GM12878 (cell line): ENCODE data around the gene FBXL17. TPM values are rescaled to one million over a fixed set of nuclear protein-coding genes. Genes with fewer than 3 reads are reported as not detected.

Experiments used
- ATAC-seq: fragments of 200-7000 bp; cut with Tn5 transposase; 3 replicates; pipeline ENCODE4 v1.9.1; 2020; ENCODE audit warnings: mild to moderate bottlenecking, moderate library complexity
- BruUV-seq: library from RNA; stranded (reverse); fragments of 400-500 nt; replicated peaks from 2 replicates; lab custom pipeline; 2021; lab: Mats Ljungman, UMichigan
- CTCF ChIA-PET: fragments of 300-600 bp; sonication (Branson Sonifier 250); formaldehyde crosslinking; extraction: SDS; loops from one replicate; lab custom pipeline; 2021; ENCODE audit warnings: inconsistent platforms; lab: Yijun Ruan, JAX
- POLR2A ChIA-PET: fragments of 350-600 bp; formaldehyde crosslinking; extraction: SDS; loops from one replicate; lab custom pipeline; 2021; ENCODE audit warnings: inconsistent platforms; lab: Charles Lee
- RAD21 ChIA-PET: fragments of 300-600 bp; sonication (Branson Sonifier 250); formaldehyde crosslinking; loops from one replicate; lab custom pipeline; 2023; ENCODE audit warnings: antibody characterized with exemption; ENCODE audit not compliant: unreplicated experiment; lab: Charles Lee
- SMC1A ChIA-PET: fragments of 300-600 bp; sonication (Branson Sonifier 250); formaldehyde crosslinking; loops from one replicate; lab custom pipeline; 2023; ENCODE audit not compliant: unreplicated experiment, uncharacterized antibody; lab: Charles Lee
- DNase-seq: peaks from one replicate; pipeline ENCODE4 v3.0.0-alpha.2; 2011; ENCODE audit warnings: low read depth, low spot score
- FAIRE-seq: peaks from 3 replicates; lab custom pipeline; 2011; peaks lifted over from hg19 to GRCh38; lab: Jason Lieb, UNC
- H2AFZ ChIP-seq: 2 replicates; pipeline ENCODE4 v1.6.0; 2011; ENCODE audit warnings: low read depth, low read length, control low read depth; ENCODE audit not compliant: control insufficient read depth
- H3K27ac ChIP-seq: 2 replicates; pipeline ENCODE4 v1.5.1; 2011; ENCODE audit warnings: control low read depth; ENCODE audit not compliant: control insufficient read depth, insufficient read depth
- H3K27me3 ChIP-seq, 2 experiments: replicated peaks in 1 of 2; 2 replicates each; pipeline versions ENCODE4 v1.6.0 to v1.6.1; 2011; ENCODE audit warnings: low read length in 1 of 2; ENCODE audit not compliant: control insufficient read depth in 2 of 2, insufficient read depth in 2 of 2
- H3K36me3 ChIP-seq, 2 experiments: 2 replicates each; pipeline ENCODE4 v1.5.1; 2011; ENCODE audit warnings: low read length in 1 of 2; ENCODE audit not compliant: control insufficient read depth in 2 of 2, insufficient read depth in 2 of 2
- H3K4me1 ChIP-seq: 2 replicates; pipeline ENCODE4 v1.6.1; 2011; ENCODE audit warnings: mild to moderate bottlenecking, low read length, moderate library complexity, mixed read lengths; ENCODE audit not compliant: control insufficient read depth, insufficient read depth
- H3K4me2 ChIP-seq: 2 replicates; pipeline ENCODE4 v1.6.0; 2011; ENCODE audit warnings: control low read depth; ENCODE audit not compliant: control insufficient read depth, insufficient read depth
- H3K4me3 ChIP-seq: fragments of 200-600 bp; sonication (generic); 2 replicates; pipeline ENCODE4 v1.5.1; 2016
- H3K79me2 ChIP-seq: 2 replicates; pipeline ENCODE4 v1.6.0; 2011; ENCODE audit warnings: low read length; ENCODE audit not compliant: control insufficient read depth, insufficient read depth
- H3K9ac ChIP-seq: 2 replicates; pipeline ENCODE4 v1.8.0; 2011; ENCODE audit warnings: low read length, control low read depth, mixed read lengths; ENCODE audit not compliant: control insufficient read depth, insufficient read depth
- H3K9me3 ChIP-seq: replicated peaks from 3 replicates; pipeline ENCODE4 v1.5.1; 2011; ENCODE audit warnings: mild to moderate bottlenecking, low read length; ENCODE audit not compliant: control insufficient read depth, insufficient read depth
- H4K20me1 ChIP-seq: 2 replicates; pipeline ENCODE4 v1.6.0; 2011; ENCODE audit not compliant: control insufficient read depth, insufficient read depth
- EP300 ChIP-seq, 2 experiments: fragments of 150-350 bp in 1 of 2; IDR thresholded peaks; 2 replicates each; pipeline ENCODE4 v1.6.1; 2011 to 2012; ENCODE audit warnings: low read depth in 2 of 2, low read length in 2 of 2, borderline replicate concordance in 1 of 2, improper control_type of control experiment in 1 of 2, inconsistent platforms in 1 of 2; ENCODE audit not compliant: control insufficient read depth in 1 of 2
- IRF4 ChIP-seq: IDR thresholded peaks from 2 replicates; pipeline ENCODE4 v1.6.1; 2011; ENCODE audit warnings: low read depth, low read length
- PAX5 ChIP-seq: IDR thresholded peaks from 2 replicates; pipeline ENCODE4 v1.6.1; 2011; ENCODE audit warnings: low read depth, low read length, borderline replicate concordance
- RCOR1 ChIP-seq: conservative IDR thresholded peaks from 2 replicates; pipeline ENCODE4 v1.6.1; 2012; ENCODE audit warnings: low read depth, low read length, improper control_type of control experiment
- RFX5 ChIP-seq: IDR thresholded peaks from 2 replicates; pipeline ENCODE4 v1.6.1; 2011; ENCODE audit warnings: low read depth, low read length, improper control_type of control experiment
- WRNIP1 ChIP-seq: IDR thresholded peaks from 2 replicates; pipeline ENCODE4 v1.6.1; 2011; ENCODE audit warnings: low read depth, low read length, improper control_type of control experiment, borderline replicate concordance
- WGBS: methylation state at CpG from one replicate; pipeline ENCODE4 v1.1.6; 2016; ENCODE audit warnings: low lambda C conversion rate; ENCODE audit not compliant: insufficient replicate concordance, insufficient coverage; ENCODE audit errors: missing lambda C conversion rate; 5-methylcytosine and 5-hydroxymethylcytosine counted together
- in situ Hi-C: fragments of 300-500 bp; cut with MboI; formaldehyde crosslinking; loops from 9 replicates; pipeline ENCODE4 v1.14.3; 2018; ENCODE audit warnings: mixed read lengths
- intact Hi-C: fragments of 100-400 bp; cut with micrococcal nuclease; formaldehyde crosslinking; loops from one replicate; pipeline ENCODE4 v1.14.2; 2022; ENCODE audit not compliant: unreplicated experiment
- polyA plus RNA-seq, 11 experiments: library from polyadenylated mRNA; depleted of rRNA in 4 of 11; unstranded in 6 of 11; stranded (reverse) in 5 of 11; fragments of >200 nt; fragmentation: Nextera tagmentation in 4 of 11; fragmentation: Illumina TruSeq in 1 of 11; extraction: Ambion mirVana in 4 of 11; extraction: Trizol in 1 of 11; gene quantifications; 1 replicate in 1 of 11; 2 replicates in 10 of 11; pipeline versions ENCODE4 v1.2.1 to v1.2.3, GENCODE V29; 2011 to 2016; ENCODE audit warnings: inconsistent platforms in 2 of 11, missing spikeins in 2 of 11, low read depth in 1 of 11
- total RNA-seq, 4 experiments: library from RNA; depleted of rRNA in 3 of 4; stranded (reverse); fragments of >200 nt in 3 of 4; fragmentation: Illumina TruSeq in 1 of 4; extraction: Trizol in 1 of 4; gene quantifications; 2 replicates each; pipeline versions ENCODE4 v1.2.1 to v1.2.3, GENCODE V29; 2013 to 2021
- TF ChIP-seq, protein P1 (sequence below): fragments of 450-650 bp; IDR thresholded peaks from 2 replicates; pipeline ENCODE4 v1.6.1; 2017; ENCODE audit warnings: borderline replicate concordance

FBXL17 gene
- total and polyA plus RNA-seq, 10 of the 15 experiments (the other 5 are each of a cell fraction or from before 2014, with no cell fraction given) = 0.88 to 9.0 (median 4.4) TPM

DNA sequence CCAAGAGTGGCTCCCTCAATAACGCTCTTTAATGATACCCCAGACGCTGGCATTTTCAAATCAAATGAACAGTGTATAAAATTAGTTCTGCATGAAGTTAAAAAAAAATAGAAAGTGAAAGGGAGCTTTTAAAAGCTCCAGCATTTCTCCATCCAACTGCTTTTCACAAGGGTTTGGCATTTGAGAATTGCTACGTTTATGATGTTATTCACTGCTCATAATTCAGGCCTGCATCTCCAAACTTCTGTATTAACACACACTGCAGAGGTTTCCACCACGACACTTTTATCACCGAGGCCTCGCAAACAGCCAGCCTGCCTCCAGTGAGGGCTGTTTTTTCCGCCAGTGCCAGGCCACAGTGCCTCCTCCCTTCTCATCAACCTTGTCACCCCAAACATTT is 505.6 kb downstream of the FBXL17 start:
- ChIA-PET RAD21 (no interaction called here), CTCF (no interaction called here), POLR2A (no interaction called here), SMC1A (no interaction called here)
- Histone ChIP-seq H3K9ac (no peak overlapping the region), H2AFZ (no peak overlapping the region), H3K79me2 (no peaks in the 10 kb centered on the region), H3K27me3 (no peaks in the 10 kb centered on the region), H3K9me3 (no peaks in the 10 kb centered on the region), H3K4me2 (no peak overlapping the region)
- DNase-seq = no peak
- FAIRE-seq = no peak
- 73% methylated on average over 7 of the region's 7 CpGs for WGBS
- TF ChIP-seq WRNIP1 (no peak), IRF4 (no peak), PAX5 (no peak), RFX5 (no peak), EP300 (IDR thresholded peaks at IDR 0.05; ENCODE audit: borderline replicate concordance in 1 of 2, control insufficient read depth in 1 of 2, low read depth in 2 of 2, low read length in 2 of 2) (no peak)
- TF ChIP-seq, protein P1, sequence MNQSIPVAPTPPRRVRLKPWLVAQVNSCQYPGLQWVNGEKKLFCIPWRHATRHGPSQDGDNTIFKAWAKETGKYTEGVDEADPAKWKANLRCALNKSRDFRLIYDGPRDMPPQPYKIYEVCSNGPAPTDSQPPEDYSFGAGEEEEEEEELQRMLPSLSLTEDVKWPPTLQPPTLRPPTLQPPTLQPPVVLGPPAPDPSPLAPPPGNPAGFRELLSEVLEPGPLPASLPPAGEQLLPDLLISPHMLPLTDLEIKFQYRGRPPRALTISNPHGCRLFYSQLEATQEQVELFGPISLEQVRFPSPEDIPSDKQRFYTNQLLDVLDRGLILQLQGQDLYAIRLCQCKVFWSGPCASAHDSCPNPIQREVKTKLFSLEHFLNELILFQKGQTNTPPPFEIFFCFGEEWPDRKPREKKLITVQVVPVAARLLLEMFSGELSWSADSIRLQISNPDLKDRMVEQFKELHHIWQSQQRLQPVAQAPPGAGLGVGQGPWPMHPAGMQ = no peak
- TF ChIP-seq, all 136 proteins: peak for 0
- Histone ChIP-seq H4K20me1 (no peaks in the 10 kb centered on the region), H3K36me3 (no peaks in the 10 kb centered on the region), H3K27ac (no peak overlapping the region), H3K4me3 (no peak overlapping the region), H3K4me1 (peaks cover 4% of the 10 kb centered on the region)
- no TSS peak for BruUV-seq
- no peak for ATAC-seq
- intact Hi-C loops (no loop called here), in situ Hi-C loops (no loop called here)

DNA sequence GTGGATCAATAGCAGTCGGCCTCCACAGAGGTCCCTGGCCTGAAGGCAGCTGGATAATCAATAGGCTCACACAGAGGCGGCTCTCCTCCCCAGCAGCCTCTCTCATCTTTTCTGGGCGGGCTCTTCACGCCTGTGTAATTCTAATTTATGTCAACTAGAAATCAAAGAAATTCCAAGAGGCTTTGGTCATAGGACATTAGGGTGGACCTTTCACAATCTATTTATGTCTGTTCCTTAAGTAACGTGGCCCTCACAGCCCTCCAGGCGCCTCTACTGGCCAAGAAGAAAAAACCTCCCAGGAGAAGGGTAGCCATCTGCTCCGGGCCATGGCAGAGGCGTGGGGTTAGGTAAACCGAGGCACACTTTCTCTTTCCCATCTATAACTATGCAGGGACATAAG is 506.1 kb downstream of the FBXL17 start:
- H4K20me1 ChIP-seq = no peaks in the 10 kb centered on the region
- H3K9me3 ChIP-seq = no peaks in the 10 kb centered on the region
- H3K4me1 ChIP-seq = peaks cover 5% of the 10 kb centered on the region
- SMC1A ChIA-PET = no interaction called here
- in situ Hi-C loops (no loop called here), intact Hi-C loops (no loop called here)
- CTCF ChIA-PET = interaction anchor here (0.9 kb wide), 1 partner anchor 61 kb away, joined by 4 read pairs; no protein-coding TSS in a partner anchor
- H3K79me2 ChIP-seq = no peaks in the 10 kb centered on the region
- 76% methylated on average over 9 of the region's 9 CpGs for WGBS
- no peak overlapping the region for H3K4me2 ChIP-seq
- no peak overlapping the region for H2AFZ ChIP-seq
- POLR2A ChIA-PET = no interaction called here
- TF ChIP-seq RCOR1 = no peak
- H3K27ac ChIP-seq = no peak overlapping the region
- no peaks in the 10 kb centered on the region for H3K36me3 ChIP-seq
- H3K27me3 ChIP-seq = no peaks in the 10 kb centered on the region
- DNase-seq = no peak
- H3K9ac ChIP-seq = no peak overlapping the region
- BruUV-seq = no TSS peak
- no peak overlapping the region for H3K4me3 ChIP-seq
- no peak for FAIRE-seq
- ATAC-seq = no peak
- RAD21 ChIA-PET = no interaction called here
